Subcutaneous adipose tissue (tissue), 4 donors: ENCODE results near the gene CABCOCO1. TPM values are rescaled to one million over a fixed set of nuclear protein-coding genes. Genes with fewer than 3 reads are reported as not detected.

Source experiments
- total RNA-seq, 4 donors: library from RNA; depleted of rRNA; stranded (reverse); fragments of >200 nt; gene quantifications; one replicate each; pipeline ENCODE4 v1.1.0, GENCODE V29; 2016
- TF ChIP-seq, protein P1 (sequence below): fragments of 450-650 bp; IDR thresholded peaks from one replicate; pipeline ENCODE4 v1.5.1; 2016; ENCODE audit warnings: low read depth, mild to moderate bottlenecking, control low read depth, antibody characterized with exemption, moderate library complexity

Gene CABCOCO1
- total RNA-seq, 4 donors from 2014 or later, result 0.22 to 0.82 TPM; not detected in 2

- TF ChIP-seq, protein P1, sequence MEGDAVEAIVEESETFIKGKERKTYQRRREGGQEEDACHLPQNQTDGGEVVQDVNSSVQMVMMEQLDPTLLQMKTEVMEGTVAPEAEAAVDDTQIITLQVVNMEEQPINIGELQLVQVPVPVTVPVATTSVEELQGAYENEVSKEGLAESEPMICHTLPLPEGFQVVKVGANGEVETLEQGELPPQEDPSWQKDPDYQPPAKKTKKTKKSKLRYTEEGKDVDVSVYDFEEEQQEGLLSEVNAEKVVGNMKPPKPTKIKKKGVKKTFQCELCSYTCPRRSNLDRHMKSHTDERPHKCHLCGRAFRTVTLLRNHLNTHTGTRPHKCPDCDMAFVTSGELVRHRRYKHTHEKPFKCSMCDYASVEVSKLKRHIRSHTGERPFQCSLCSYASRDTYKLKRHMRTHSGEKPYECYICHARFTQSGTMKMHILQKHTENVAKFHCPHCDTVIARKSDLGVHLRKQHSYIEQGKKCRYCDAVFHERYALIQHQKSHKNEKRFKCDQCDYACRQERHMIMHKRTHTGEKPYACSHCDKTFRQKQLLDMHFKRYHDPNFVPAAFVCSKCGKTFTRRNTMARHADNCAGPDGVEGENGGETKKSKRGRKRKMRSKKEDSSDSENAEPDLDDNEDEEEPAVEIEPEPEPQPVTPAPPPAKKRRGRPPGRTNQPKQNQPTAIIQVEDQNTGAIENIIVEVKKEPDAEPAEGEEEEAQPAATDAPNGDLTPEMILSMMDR, result no peak
Measured at GRCh38 chr10:61758433-61758832, 95.7 kb downstream of the CABCOCO1 start.

DNA sequence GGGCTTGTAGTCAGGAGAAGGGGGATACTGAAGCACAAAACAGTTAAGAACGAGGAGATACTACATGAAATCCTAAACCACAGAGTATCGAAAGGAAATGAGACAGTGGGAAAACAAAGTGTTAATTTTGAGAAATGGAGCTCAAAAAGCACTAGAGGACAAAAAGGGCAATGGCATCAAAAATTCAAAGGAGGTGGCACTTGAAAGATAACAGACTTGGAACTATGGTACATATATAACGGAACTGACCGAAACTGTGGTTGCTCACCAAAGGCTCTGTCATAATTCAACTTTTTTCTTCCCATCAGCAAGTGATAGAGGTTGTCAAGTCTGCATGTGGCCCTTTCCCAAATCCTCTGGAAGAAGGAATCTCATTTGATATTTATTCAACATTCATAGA lies 97.0 kb downstream of the CABCOCO1 start:
- TF ChIP-seq, protein P1, result no peak

DNA sequence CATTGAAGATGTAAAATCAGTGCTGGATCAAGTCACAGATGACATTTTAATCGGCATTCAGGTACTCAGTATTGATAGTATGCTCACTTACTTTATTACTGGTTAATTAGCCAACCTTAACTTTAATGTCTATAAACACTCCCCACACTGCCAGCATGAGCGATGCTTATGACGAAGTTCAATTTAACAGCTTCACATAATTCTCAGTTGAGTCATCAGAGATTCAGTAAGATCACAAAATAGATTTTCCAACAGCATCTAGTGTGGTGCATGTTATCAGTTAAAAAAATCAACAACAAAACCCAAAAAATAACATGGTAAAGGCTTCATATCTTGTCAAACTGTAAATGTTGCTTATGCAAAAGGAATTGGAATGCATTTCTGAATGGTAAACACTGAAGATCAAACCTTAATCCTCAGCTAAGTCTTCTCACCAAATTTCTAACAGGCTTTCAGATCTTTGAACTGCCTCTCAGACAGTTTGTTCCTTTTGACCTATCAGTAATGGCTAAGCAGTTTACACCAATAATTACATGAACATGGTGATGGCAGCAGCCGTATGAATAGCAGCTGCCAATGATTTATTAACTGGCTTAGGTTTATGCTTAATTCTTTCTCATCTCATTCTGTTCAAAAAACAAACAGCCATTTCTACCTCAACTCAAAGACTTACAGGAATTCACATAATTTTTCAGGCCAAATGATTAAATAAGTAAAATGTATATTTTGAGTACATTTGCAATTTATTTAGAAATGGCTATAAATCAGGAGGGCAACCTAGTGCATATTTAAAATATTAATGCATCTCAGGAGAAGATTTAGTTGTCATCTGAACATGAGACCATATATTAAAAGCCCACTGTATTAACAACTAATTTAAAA lies 98.5 kb downstream of the CABCOCO1 start:
- TF ChIP-seq, protein P1, result no peak

DNA sequence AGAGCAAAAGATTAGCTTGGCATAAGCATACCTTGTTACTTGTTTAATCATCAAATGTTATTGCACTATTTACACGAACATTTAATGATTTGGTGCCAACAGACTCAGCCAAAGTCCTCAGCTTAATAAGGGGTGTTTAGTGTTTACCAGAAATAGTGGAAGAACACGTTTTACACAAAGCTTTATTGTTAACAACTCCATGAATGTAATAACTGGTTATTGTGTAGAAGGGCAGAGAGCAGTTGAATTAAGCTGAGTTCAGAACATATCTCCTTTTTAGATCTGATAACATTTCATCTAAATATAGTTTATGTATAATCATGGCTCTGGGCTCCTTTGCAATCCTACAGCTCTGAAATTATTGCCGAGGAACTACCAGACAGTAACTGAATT lies 99.1 kb downstream of the CABCOCO1 start:
- TF ChIP-seq, protein P1, result no peak

DNA sequence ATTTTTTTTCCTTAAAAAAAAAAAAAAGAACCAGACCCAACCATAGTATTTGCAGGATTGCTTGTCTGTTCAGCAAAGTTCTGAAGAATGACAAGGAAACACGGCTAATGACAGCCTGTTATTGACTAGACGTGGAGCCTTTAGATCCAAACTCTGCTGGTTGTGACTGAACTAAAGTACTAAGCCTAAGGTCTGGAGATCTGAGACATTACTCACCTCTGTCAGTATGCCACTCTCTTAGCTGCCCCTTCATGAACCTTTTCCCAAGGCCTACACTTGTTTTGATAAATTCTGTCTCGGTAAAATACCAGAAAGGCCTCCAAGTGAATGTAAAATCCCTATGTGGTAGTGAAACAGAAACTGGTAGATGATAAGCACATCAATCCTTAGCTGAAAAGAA lies 101.0 kb downstream of the CABCOCO1 start:
- TF ChIP-seq, protein P1, result no peak

DNA sequence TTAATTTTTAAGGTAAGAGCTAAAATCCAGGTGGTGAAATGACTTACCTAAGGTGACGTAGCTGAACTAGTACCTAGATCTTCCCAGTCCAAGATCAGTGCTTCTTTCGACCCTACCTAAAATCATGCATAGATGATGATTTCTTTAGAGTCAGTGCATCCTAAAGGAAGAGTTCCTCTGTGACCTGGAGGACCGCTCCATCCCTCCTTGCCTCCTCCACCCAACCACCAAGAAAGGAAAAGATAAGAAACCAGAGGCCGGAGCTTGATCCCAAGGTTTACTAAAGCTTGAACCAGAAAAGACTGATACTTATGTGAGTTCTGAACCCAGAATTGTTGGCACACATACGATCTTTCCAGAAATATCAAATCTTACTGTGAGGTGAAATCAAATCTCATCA lies 101.8 kb downstream of the CABCOCO1 start:
- TF ChIP-seq, protein P1, result no peak

DNA sequence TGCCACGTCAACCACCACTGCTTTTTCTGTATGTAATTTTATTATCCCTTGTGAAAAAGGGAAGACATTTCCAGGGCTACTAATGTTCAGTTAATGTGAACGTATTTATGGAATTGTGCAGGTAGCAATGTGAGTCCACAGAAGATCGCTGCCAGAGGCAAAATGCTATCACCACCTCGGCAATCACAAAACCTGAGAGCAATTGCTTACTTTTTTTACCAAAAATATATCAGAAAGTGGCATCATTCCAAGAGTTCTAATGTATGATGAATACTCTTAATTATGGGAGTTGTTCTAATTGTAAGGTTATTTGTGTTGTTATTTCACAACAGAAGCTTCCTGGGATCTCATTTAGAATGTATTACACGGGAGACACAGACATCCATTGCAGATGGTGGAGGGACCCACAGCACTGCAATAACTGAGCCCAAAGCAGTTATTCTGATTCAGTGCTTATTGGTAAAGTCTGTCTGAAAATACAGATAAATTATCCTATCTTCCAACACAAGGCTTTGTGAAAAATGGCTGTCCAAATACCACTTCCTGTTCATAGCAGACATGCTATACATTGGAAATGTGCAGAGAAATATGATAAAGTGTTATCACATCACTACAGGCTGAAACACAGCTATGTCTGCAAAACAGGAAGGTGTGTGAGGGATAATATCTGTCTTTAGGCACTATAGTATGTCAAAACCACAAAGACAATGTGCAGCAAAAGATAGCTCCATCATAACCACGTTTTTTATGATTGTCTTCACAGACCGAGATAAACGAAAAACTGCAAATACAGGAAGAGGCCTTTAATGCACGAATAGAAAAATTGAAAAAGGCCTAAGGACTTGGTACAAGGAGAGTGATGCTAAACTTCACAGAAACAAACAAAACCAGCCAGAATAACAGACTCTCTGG lies 102.7 kb downstream of the CABCOCO1 start:
- TF ChIP-seq, protein P1, result no peak
